ACHN (cell line): ENCODE data around the gene LRBA.
"Not testable (repeated sequence)": the region's sequence is repeated elsewhere in the genome, so short reads cannot be mapped to it uniquely, and the experiment has no call there.

ENCODE experiments used
- DNase-seq: peaks from one replicate; pipeline ENCODE4 v3.0.0-alpha.2; 2015
- in situ Hi-C: cut with HindIII; loops from 2 replicates; pipeline ENCODE4 v1.10.0; 2017; ENCODE audit warnings: low sequenced_read_pairs, low pct_ligation_motif_present, low pct_unique_long_range_greater_than_20kb

Gene LRBA

GRCh38 chr4:150534818-150535217, 480.3 kb downstream of the LRBA start:
- in situ Hi-C loops = no loop called here
- DNase-seq = no peak

DNA sequence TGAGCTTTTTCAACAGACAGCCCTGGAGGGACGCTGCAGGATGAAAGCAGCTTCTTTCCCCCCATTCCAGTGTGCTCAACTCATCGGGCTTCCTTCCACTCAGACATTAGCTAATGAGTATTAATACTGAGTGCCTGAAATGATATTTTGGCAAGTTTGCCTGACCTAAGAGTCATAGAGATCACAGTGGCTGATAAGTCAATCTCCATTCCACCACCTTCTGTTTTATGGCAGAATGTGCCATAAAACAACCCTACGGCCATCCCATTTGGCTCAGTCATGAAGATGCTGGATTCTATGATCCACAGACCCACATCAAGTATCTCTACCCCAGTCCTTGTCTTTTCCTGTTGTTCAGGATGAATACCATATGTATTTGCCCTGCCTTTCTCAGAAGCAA, 481.4 kb downstream of the LRBA start:
- no peak for DNase-seq
- in situ Hi-C loops = no loop called here

DNA sequence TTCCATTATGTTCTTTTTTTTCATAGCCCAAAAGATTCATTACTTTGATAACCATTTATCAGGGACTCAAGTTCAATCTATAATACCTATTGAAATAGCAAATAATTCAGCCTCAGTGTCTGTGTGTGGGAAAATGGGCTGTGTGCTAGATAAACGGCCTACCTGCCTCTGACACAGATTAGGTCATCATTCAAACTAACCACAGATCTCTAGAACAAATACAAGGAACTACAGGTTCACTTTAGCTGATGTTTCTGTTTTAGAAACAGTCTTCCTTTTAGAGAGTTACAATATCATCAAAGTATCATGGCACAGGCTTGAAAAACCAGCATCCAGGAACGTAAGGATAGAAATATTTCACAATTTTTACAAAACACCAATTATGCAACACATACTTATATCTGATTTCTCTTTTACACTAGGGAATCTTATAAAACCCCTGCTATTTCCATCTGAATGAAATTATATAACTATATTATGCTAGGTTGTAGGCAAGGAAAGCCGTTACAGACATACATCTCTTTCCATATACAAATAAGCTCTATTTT, 489.7 kb downstream of the LRBA start:
- no peak for DNase-seq
- in situ Hi-C loops = no loop called here

- in situ Hi-C loops = no loop called here
- DNase-seq = peak; percentile 55
Observed at GRCh38 chr4:150518559-150518958, 496.5 kb downstream of the LRBA start.

DNA sequence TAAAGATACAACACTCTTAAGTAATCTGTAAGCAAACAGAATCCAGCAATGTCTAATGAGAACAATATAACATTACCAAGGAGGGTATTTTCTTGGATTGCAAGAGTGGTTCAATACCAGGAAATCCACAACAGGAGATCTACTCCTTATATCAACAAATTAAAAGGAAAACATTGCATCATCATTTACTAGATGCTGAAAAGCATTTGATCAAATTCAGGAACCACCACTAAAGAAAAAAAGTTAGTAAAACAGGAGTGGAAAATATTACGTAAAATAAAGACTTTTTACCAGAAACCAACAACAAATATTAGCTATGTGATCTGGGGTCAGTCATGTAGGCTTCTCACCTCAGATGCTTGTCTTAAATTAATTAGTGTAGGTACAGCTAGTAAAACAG, 499.9 kb downstream of the LRBA start:
- in situ Hi-C loops = no loop called here
- no peak for DNase-seq

- in situ Hi-C loops = no loop called here
- DNase-seq = no peak
Observed at GRCh38 chr4:150514709-150515108, 500.4 kb downstream of the LRBA start.

- no peak for DNase-seq
- in situ Hi-C loops = no loop called here
Observed at GRCh38 chr4:150510176-150510865, 504.8 kb downstream of the LRBA start.

DNA sequence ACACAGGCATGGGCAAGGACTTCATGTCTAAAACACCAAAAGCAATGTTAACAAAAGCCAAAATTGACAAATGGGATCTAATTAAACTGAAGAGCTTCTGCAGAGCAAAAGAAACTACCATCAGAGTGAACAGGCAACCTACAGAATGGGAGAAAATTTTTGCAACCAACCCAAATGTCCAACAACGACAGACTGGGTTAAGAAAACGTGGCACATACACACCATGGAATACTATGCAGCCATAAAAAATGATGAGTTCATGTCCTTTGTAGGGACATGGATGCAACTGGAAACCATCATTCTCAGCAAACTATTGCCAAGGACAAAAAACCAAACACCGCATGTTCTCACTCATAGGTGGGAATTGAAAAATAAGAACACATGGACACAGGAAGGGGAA, 507.4 kb downstream of the LRBA start:
- DNase-seq, in situ Hi-C loops: not testable (repeated sequence)

DNA sequence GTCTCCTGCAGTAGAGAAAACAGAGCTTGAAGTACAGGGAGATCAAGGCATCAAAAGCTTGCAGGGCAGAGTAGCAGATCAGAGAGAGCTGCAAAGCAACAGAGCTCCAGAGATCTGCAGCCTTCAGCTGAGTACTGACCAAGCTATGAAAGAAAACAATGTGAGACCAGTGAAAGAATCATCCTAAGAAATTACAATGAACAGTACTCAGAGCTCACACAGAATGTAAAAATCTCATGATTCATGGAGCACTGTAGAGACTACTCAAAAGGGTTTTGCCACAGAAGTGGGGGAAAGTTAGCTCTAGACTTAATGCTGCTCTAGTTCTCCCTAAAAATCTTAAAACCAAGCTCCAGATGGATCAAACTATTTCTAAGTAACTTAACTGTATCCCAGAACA, 513.1 kb downstream of the LRBA start:
- in situ Hi-C loops = no loop called here
- DNase-seq = no peak

GRCh38 chr4:150501009-150501727, 513.9 kb downstream of the LRBA start:
- DNase-seq = peak; percentile 9
- in situ Hi-C loops = no loop called here

GRCh38 chr4:150497612-150498011, 517.5 kb downstream of the LRBA start:
- in situ Hi-C loops = no loop called here
- DNase-seq = no peak

DNA sequence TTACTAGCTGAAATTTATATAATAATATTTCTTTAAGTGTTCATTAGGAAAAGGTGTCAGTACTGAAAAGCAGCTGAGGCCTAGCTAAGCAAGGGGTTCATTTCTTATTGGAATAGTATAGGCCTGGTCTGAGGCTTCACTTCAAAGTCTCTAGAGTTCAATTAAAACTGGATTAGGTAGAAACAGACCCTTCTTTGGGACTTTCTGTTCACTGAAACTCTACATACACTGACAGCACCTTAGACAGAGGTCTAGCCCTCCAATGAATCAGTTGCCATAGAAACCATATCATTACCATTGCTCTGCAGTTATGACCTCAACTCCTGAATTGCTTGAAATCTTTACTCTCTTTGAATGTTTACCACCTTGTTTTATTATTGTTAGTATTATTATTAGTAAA, 519.5 kb downstream of the LRBA start:
- in situ Hi-C loops = no loop called here
- DNase-seq = no peak

GRCh38 chr4:150493851-150494250, 521.2 kb downstream of the LRBA start:
- in situ Hi-C loops = no loop called here
- no peak for DNase-seq

DNA sequence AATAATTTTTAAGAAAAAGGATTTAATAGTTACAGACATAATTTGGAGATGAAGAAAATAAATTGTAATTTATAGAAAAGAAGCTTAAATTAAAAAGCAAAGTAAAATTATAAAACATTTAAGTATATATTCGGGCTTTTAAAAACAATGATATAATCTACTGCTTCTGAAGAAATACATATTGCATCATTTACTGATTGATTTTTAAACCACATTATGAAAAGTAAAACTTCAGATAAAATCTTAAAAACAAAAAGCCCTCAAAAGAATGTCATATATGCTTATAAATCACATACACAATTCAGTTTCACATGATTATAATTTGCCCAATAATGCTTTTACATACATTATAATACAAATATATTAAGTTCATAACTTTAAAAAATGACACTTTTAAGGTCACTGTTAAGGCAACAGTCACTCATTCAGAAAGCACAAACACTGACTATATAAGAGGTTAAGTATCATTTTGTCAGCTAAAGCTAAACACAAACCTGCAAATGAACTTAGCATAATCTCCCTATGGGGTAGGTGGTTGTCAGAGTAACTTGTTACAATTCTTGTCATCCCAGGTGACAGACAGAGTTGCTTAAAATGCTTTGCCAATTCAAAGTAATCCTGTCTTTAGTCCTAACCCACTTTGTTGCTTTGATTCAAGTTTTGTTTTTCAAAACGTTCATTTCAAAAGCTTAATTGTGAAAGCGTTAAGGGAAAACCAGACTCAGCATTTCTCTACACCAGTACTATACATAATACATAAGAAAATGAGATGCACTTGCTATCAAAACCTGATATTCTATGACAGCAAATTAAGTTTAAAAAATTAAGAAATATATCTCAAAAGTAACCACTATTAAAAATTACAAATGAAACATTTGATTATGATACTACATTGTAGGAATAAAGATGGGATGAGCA, 523.7 kb downstream of the LRBA start:
- in situ Hi-C loops = no loop called here
- no peak for DNase-seq

DNA sequence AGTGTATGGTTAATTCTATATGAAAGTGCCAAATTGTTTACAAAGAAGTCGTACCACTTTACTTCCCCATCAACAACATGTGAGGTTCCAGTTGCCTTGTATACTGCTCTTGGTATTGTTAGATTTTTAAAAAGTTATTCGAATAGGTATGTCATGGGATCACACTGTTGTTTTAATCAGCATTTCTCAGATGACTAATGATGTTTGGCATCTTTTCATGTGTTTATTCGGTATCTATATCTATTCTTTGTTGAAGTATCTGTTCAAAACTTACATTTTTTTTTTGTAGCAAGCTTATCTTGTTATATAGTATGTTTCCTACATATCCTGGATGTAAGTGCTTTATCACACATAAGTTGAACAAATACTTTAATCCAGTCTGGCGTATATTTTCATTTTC, 532.5 kb downstream of the LRBA start:
- no peak for DNase-seq
- in situ Hi-C loops = no loop called here

DNA sequence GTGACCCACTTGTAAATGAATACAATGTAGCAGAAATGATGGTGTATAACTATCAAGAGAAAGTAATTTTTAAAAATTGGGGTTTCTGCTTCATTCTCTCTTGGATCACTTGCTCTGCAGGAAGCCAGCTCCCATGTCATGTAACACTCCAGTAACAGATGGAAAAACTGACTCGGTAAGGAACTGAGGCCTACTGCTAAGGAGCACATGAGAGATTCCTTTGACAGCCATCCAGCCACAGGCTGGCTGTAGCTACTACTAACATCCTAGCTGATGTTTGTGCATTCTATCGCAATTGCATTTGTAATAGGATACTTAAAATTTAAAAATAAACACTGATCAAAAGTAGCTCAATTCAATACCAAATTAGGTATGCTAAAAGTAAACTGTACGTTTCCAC, 535.4 kb downstream of the LRBA start:
- in situ Hi-C loops = no loop called here
- no peak for DNase-seq

DNA sequence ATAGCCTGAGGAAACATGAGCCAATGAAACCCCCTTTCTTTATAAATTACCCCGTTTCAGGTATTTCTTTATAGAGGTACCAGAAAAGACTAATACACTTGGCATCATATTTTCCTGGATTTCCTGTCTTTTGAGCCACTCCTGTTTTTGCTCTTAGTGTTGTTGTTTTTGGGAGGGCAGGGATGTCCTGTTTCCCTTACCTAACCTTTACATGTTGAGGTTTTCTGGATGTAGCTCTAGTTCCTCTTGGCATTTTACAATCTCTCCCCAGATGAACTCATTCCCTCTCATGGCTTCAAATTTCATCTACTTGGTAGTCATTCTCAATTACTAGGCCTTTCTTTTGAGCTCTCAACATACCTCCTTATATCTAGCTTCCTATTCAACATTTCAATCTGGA, 537.2 kb downstream of the LRBA start:
- in situ Hi-C loops = no loop called here
- no peak for DNase-seq

GRCh38 chr4:150476776-150477175, 538.3 kb downstream of the LRBA start:
- DNase-seq = no peak
- in situ Hi-C loops = no loop called here

DNA sequence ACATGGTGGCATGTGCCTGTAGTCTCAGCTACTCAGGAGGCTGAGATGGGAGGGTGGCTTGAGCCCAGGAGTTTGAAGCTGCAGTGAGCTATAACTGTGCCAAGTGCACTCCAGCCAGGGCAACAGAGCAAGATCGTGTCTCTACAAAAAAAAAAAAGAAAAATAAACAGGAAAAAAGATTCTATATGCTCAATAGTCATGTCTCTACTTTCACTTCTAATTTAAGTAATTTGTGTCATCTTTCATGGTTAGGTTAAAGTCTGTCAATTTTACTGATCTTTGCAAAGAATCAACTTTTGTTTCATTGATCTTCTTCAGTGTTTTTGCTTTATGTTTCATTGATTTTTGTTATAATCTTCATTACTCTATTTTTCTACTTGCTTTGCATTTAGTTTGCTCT, 539.3 kb downstream of the LRBA start:
- DNase-seq = no peak
- in situ Hi-C loops = no loop called here
